ENCODE data around the gene TREM2. TPM values are rescaled to one million over a fixed set of nuclear protein-coding genes. Genes with fewer than 3 reads are reported as not detected.

Gene TREM2
- total and polyA plus RNA-seq, 2 donors (not counting 1 experiment from before 2014, with no cell fraction given), result 0.33 TPM; not detected in 1

DNA sequence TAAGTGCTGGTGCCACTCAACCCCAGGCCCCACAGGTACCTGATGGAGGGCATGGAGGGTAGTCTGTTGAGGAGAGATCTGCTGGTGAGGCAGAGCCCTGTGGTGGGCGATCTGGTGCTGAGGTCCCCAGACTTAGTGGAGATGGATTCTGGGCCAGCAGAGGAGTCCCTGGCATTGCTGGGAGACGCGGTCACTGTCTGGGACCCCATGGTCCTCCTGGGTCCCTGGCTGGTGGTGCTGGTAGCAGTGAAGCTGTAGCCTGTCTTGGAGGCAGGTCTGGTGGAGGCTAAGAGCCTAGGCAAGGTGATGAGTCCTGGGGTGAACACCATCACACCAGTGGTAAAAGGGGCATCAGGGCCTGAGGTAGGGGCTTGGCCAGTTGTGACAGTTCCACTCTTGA is 31.5 kb upstream of the TREM2 start:
- Histone ChIP-seq H3K36me3 (replicated peaks in 1 of 2; ENCODE audit: control extremely low read depth in 1 of 2, control insufficient read depth in 1 of 2, extremely low read depth in 1 of 2, insufficient read depth in 2 of 2, low read length in 1 of 2) (peaks cover 5 to 84% of the 10 kb centered on the region in 2 experiments), H3K27ac (ENCODE audit: low read length in 2 of 2) (peak overlapping the region; percentile 44 to 94), H4K20me1 (ENCODE audit: control insufficient read depth, insufficient read depth, low read length, poor library complexity, severe bottlenecking) (peaks cover 40% of the 10 kb centered on the region), H3K4me2 (replicated peaks; ENCODE audit: low read depth, low read length, poor library complexity, severe bottlenecking) (peak overlapping the region; percentile 8), H3K27me3 (replicated peaks in 1 of 4; ENCODE audit: control extremely low read depth in 1 of 4, control insufficient read depth in 3 of 4, insufficient read depth in 4 of 4, low read length in 3 of 4) (no peaks in the 10 kb centered on the region), H3K9me3 (ENCODE audit: control extremely low read depth in 1 of 3, control insufficient read depth in 2 of 3, insufficient read depth in 1 of 3, low read length in 2 of 3) (peaks cover 0 to 13% (median 8%) of the 10 kb centered on the region in 3 donors), H3K9ac (ENCODE audit: low read length) (no peak overlapping the region), H3K79me2 (ENCODE audit: control insufficient read depth, insufficient read depth, low read length) (peaks cover 45% of the 10 kb centered on the region), H3K4me3 (ENCODE audit: control extremely low read depth in 1 of 5, extremely low read depth in 1 of 5, insufficient read depth in 1 of 5, low read depth in 2 of 5, low read length in 4 of 5) (no peak overlapping the region), H2AFZ (ENCODE audit: insufficient read depth, low read depth, low read length, poor library complexity, severe bottlenecking) (no peak overlapping the region), H3K4me1 (ENCODE audit: control insufficient read depth in 2 of 2, insufficient read depth in 2 of 2, low read length in 2 of 2) (peaks cover 52 to 60% of the 10 kb centered on the region in 2 donors)
- ChIA-PET POLR2A (no interaction called here), CTCF (no interaction called here)
- ATAC-seq (ENCODE audit: low read depth), result no peak
- WGBS (ENCODE audit: insufficient coverage), result 97% methylated on average over 3 of the region's 3 CpGs
- Mint-ChIP-seq H3K4me3 (no peak overlapping the region), H3K4me1 (peaks cover 74% of the 10 kb centered on the region), H3K9me3 (ENCODE audit: insufficient read depth) (peaks cover 5% of the 10 kb centered on the region), H3K27ac (peak overlapping the region; percentile 78), H3K27me3 (no peaks in the 10 kb centered on the region)
- intact Hi-C loops (cut with micrococcal nuclease), result no loop called here
- TF ChIP-seq, protein P1, sequence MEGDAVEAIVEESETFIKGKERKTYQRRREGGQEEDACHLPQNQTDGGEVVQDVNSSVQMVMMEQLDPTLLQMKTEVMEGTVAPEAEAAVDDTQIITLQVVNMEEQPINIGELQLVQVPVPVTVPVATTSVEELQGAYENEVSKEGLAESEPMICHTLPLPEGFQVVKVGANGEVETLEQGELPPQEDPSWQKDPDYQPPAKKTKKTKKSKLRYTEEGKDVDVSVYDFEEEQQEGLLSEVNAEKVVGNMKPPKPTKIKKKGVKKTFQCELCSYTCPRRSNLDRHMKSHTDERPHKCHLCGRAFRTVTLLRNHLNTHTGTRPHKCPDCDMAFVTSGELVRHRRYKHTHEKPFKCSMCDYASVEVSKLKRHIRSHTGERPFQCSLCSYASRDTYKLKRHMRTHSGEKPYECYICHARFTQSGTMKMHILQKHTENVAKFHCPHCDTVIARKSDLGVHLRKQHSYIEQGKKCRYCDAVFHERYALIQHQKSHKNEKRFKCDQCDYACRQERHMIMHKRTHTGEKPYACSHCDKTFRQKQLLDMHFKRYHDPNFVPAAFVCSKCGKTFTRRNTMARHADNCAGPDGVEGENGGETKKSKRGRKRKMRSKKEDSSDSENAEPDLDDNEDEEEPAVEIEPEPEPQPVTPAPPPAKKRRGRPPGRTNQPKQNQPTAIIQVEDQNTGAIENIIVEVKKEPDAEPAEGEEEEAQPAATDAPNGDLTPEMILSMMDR (IDR thresholded peaks at IDR 0.05), result no peak
- no peak for TF ChIP-seq EZH2 (IDR thresholded peaks at IDR 0.05; ENCODE audit: borderline replicate concordance, insufficient read depth, low read depth, low read length, poor library complexity, severe bottlenecking)
- DNase-seq, result no peak

DNA sequence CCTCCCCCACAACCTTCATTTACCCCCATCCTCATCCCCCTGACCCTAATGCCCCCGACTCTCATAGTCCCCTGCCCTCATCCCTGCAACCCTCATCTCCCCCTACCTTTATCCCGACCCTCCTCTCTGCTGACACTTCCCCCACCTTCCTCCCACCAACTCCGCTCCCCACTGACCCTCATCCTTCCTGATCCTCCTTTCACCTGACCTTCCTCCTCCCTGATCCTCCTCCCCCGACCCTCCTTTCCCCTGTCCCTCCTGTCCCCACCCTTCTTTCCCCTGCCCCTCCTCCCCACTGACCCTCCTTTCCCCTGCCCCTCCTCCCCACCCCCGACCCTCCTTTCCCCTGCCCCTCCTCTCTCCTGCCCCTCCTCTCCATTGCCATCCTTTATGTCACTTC is 31.0 kb upstream of the TREM2 start:
- no peak overlapping the region for H2AFZ ChIP-seq (ENCODE audit: insufficient read depth, low read depth, low read length, poor library complexity, severe bottlenecking)
- WGBS (ENCODE audit: insufficient coverage), result 90% methylated on average over 2 of the region's 5 CpGs
- ChIA-PET POLR2A (no interaction called here), CTCF (no interaction called here)
- peaks cover 45% of the 10 kb centered on the region for H3K79me2 ChIP-seq (ENCODE audit: control insufficient read depth, insufficient read depth, low read length)
- DNase-seq, result no peak
- Mint-ChIP-seq H3K27me3 (no peaks in the 10 kb centered on the region), H3K4me1 (peaks cover 72% of the 10 kb centered on the region), H3K4me3 (no peak overlapping the region), H3K27ac (peak overlapping the region; percentile 78), H3K9me3 (ENCODE audit: insufficient read depth) (peaks cover 8% of the 10 kb centered on the region)
- H3K27me3 ChIP-seq (replicated peaks in 1 of 4; ENCODE audit: control extremely low read depth in 1 of 4, control insufficient read depth in 3 of 4, insufficient read depth in 4 of 4, low read length in 3 of 4), result no peaks in the 10 kb centered on the region
- intact Hi-C loops (cut with micrococcal nuclease), result no loop called here
- H3K27ac ChIP-seq (ENCODE audit: low read length in 2 of 2), result peak overlapping the region; percentile 44 to 94
- peaks cover 5 to 84% of the 10 kb centered on the region in 2 experiments for H3K36me3 ChIP-seq (replicated peaks in 1 of 2; ENCODE audit: control extremely low read depth in 1 of 2, control insufficient read depth in 1 of 2, extremely low read depth in 1 of 2, insufficient read depth in 2 of 2, low read length in 1 of 2)
- TF ChIP-seq, protein P1 (IDR thresholded peaks at IDR 0.05), result no peak
- no peak for TF ChIP-seq EZH2 (IDR thresholded peaks at IDR 0.05; ENCODE audit: borderline replicate concordance, insufficient read depth, low read depth, low read length, poor library complexity, severe bottlenecking)
- H4K20me1 ChIP-seq (ENCODE audit: control insufficient read depth, insufficient read depth, low read length, poor library complexity, severe bottlenecking), result peaks cover 40% of the 10 kb centered on the region
- no peak overlapping the region for H3K4me3 ChIP-seq (ENCODE audit: control extremely low read depth in 1 of 5, extremely low read depth in 1 of 5, insufficient read depth in 1 of 5, low read depth in 2 of 5, low read length in 4 of 5)
- H3K9ac ChIP-seq (ENCODE audit: low read length), result no peak overlapping the region
- ATAC-seq (ENCODE audit: low read depth), result no peak
- peaks cover 47 to 56% of the 10 kb centered on the region in 2 donors for H3K4me1 ChIP-seq (ENCODE audit: control insufficient read depth in 2 of 2, insufficient read depth in 2 of 2, low read length in 2 of 2)
- peaks cover 0 to 13% (median 12%) of the 10 kb centered on the region in 3 donors for H3K9me3 ChIP-seq (ENCODE audit: control extremely low read depth in 1 of 3, control insufficient read depth in 2 of 3, insufficient read depth in 1 of 3, low read length in 2 of 3)
- no peak overlapping the region for H3K4me2 ChIP-seq (replicated peaks; ENCODE audit: low read depth, low read length, poor library complexity, severe bottlenecking)

Data from B cell (primary cell).